H1 (cell line): ENCODE results near the gene SCG5. TPM values are rescaled to one million over a fixed set of nuclear protein-coding genes. Genes with fewer than 3 reads are reported as not detected.
"Not testable (repeated sequence)": the region's sequence is repeated elsewhere in the genome, so short reads cannot be mapped to it uniquely, and the experiment has no call there.

Source experiments
- CTCF ChIA-PET: fragments of 300-600 bp; sonication (Branson Sonifier 250); formaldehyde crosslinking; loops from one replicate; lab custom pipeline; 2021; ENCODE audit not compliant: partially characterized antibody; lab: Charles Lee
- POLR2A ChIA-PET: fragments of 300-600 bp; sonication (Branson Sonifier 250); formaldehyde crosslinking; loops from one replicate; lab custom pipeline; 2021; ENCODE audit warnings: inconsistent platforms; ENCODE audit not compliant: partially characterized antibody; lab: Charles Lee
- DNase-seq, 2 experiments: peaks; one replicate each; pipeline versions ENCODE4 v3.0.0 to v3.0.0-alpha.2; 2010 to 2022; ENCODE audit warnings: low spot score in 2 of 2, low read depth in 1 of 2, mixed read lengths in 1 of 2
- FAIRE-seq: peaks from 2 replicates; lab custom pipeline; 2011; peaks lifted over from hg19 to GRCh38; lab: Jason Lieb, UNC
- H2AFZ ChIP-seq: 2 replicates; pipeline ENCODE4 v1.8.1; 2012; ENCODE audit warnings: low read length, inconsistent platforms
- H2AK5ac ChIP-seq: 2 replicates; pipeline ENCODE4 v1.6.1; 2013; ENCODE audit warnings: low read depth, low read length
- H2BK120ac ChIP-seq: replicated peaks from 2 replicates; pipeline ENCODE3; 2013; ENCODE audit warnings: low read depth, low read length, inconsistent platforms
- H2BK12ac ChIP-seq: 2 replicates; pipeline ENCODE4 v1.6.1; 2013; ENCODE audit warnings: low read depth, low read length
- H2BK15ac ChIP-seq: 2 replicates; pipeline ENCODE4 v1.6.1; 2013; ENCODE audit warnings: low read length
- H2BK20ac ChIP-seq: 2 replicates; pipeline ENCODE4 v1.6.1; 2013; ENCODE audit warnings: low read length
- H2BK5ac ChIP-seq: 2 replicates; pipeline ENCODE4 v1.6.1; 2013; ENCODE audit warnings: low read depth, low read length
- H3K14ac ChIP-seq: 2 replicates; pipeline ENCODE4 v1.6.1; 2013; ENCODE audit warnings: inconsistent platforms; ENCODE audit not compliant: insufficient read length
- H3K18ac ChIP-seq: 2 replicates; pipeline ENCODE4 v1.6.1; 2013; ENCODE audit warnings: low read length; ENCODE audit errors: extremely low read depth
- H3K23ac ChIP-seq: 2 replicates; pipeline ENCODE4 v1.6.1; 2013; ENCODE audit warnings: inconsistent platforms; ENCODE audit not compliant: insufficient read length
- H3K23me2 ChIP-seq: 2 replicates; pipeline ENCODE4 v1.6.1; 2013; ENCODE audit warnings: low read depth, low read length
- H3K27ac ChIP-seq: 2 replicates; pipeline ENCODE4 v1.6.1; 2011; ENCODE audit warnings: low read depth, low read length, inconsistent platforms
- H3K27me3 ChIP-seq, 4 experiments: replicated peaks in 1 of 4; 1 replicate in 1 of 4; 2 replicates in 3 of 4; pipeline versions ENCODE4 v1.6.1 to v1.8.1; 2011 to 2013; ENCODE audit warnings: low read length in 3 of 4, mild to moderate bottlenecking in 3 of 4, inconsistent platforms in 2 of 4, mixed read lengths in 2 of 4, moderate library complexity in 1 of 4; ENCODE audit not compliant: control insufficient read depth in 3 of 4, insufficient read depth in 3 of 4; ENCODE audit errors: extremely low read depth in 1 of 4
- H3K36me3 ChIP-seq, 4 experiments: 2 replicates each; pipeline versions ENCODE4 v1.6.1 to v1.8.1; 2011 to 2013; ENCODE audit warnings: mild to moderate bottlenecking in 4 of 4, low read length in 3 of 4, moderate library complexity in 2 of 4, control low read depth in 1 of 4, inconsistent platforms in 1 of 4; ENCODE audit not compliant: insufficient read depth in 4 of 4, control insufficient read depth in 2 of 4
- H3K4ac ChIP-seq: replicated peaks from 2 replicates; pipeline ENCODE3; 2013; ENCODE audit warnings: low read length, low read depth, mixed read lengths, inconsistent platforms; ENCODE audit not compliant: insufficient read length
- H3K4me1 ChIP-seq, 4 experiments: replicated peaks in 1 of 4; 1 replicate in 1 of 4; 2 replicates in 3 of 4; pipeline versions ENCODE4 v1.6.1 to v1.8.1; 2011 to 2013; ENCODE audit warnings: low read length in 3 of 4, inconsistent platforms in 2 of 4, mixed read lengths in 1 of 4; ENCODE audit not compliant: insufficient read depth in 4 of 4, control insufficient read depth in 3 of 4
- H3K4me2 ChIP-seq, 2 experiments: 2 replicates each; pipeline versions ENCODE4 v1.6.1 to v1.8.1; 2011 to 2013; ENCODE audit warnings: low read depth in 2 of 2, low read length in 2 of 2, control low read depth in 1 of 2, inconsistent platforms in 1 of 2, mild to moderate bottlenecking in 1 of 2; ENCODE audit not compliant: insufficient read depth in 1 of 2
- H3K4me3 ChIP-seq, 4 experiments: fragments of 200-600, 300-600 bp in 1 of 4; sonication (generic), shearing (Covaris generic), sonication (Bioruptor Twin) in 1 of 4; 2 replicates each; pipeline versions ENCODE4 v1.5.1 to v1.8.1; 2011 to 2016; ENCODE audit warnings: low read length in 4 of 4, low read depth in 3 of 4, control low read depth in 2 of 4, inconsistent platforms in 2 of 4, mild to moderate bottlenecking in 2 of 4, mixed read lengths in 1 of 4, moderate library complexity in 1 of 4; ENCODE audit not compliant: insufficient read depth in 2 of 4; ENCODE audit errors: extremely low read depth in 1 of 4
- H3K56ac ChIP-seq: replicated peaks from 2 replicates; pipeline ENCODE3; 2013; ENCODE audit warnings: low read depth, mild to moderate bottlenecking, mixed read lengths, low read length, inconsistent platforms; ENCODE audit not compliant: insufficient read length
- H3K79me1 ChIP-seq: 2 replicates; pipeline ENCODE4 v1.6.1; 2013; ENCODE audit warnings: low read depth, low read length, control low read depth
- H3K79me2 ChIP-seq, 2 experiments: 2 replicates each; pipeline versions ENCODE4 v1.6.1 to v1.8.1; 2012 to 2013; ENCODE audit warnings: low read length in 2 of 2, mild to moderate bottlenecking in 2 of 2, inconsistent platforms in 1 of 2; ENCODE audit not compliant: insufficient read depth in 2 of 2, control insufficient read depth in 1 of 2
- H3K9ac ChIP-seq, 4 experiments: replicated peaks in 1 of 4; 1 replicate in 1 of 4; 2 replicates in 3 of 4; pipeline versions ENCODE4 v1.6.1 to v1.8.1; 2011 to 2013; ENCODE audit warnings: low read depth in 3 of 4, low read length in 3 of 4, control low read depth in 2 of 4, mild to moderate bottlenecking in 2 of 4, moderate library complexity in 2 of 4, inconsistent platforms in 1 of 4; ENCODE audit errors: extremely low read depth in 1 of 4
- H3K9me3 ChIP-seq, 2 experiments: 2 replicates each; pipeline versions ENCODE4 v1.6.1 to v1.8.1; 2012 to 2013; ENCODE audit warnings: mild to moderate bottlenecking in 2 of 2, moderate library complexity in 2 of 2, control low read depth in 1 of 2, inconsistent platforms in 1 of 2, low read depth in 1 of 2, low read length in 1 of 2, mixed read lengths in 1 of 2; ENCODE audit not compliant: insufficient read depth in 2 of 2
- H4K20me1 ChIP-seq, 2 experiments: replicated peaks in 1 of 2; 2 replicates each; pipeline versions ENCODE3 to v1.8.1; 2011 to 2013; ENCODE audit warnings: inconsistent platforms in 2 of 2, low read length in 2 of 2, mild to moderate bottlenecking in 1 of 2; ENCODE audit not compliant: insufficient read depth in 2 of 2, control insufficient read depth in 1 of 2
- H4K5ac ChIP-seq: 2 replicates; pipeline ENCODE4 v1.6.1; 2013; ENCODE audit warnings: low read length, low read depth, mixed read lengths, inconsistent platforms; ENCODE audit not compliant: insufficient read length
- H4K8ac ChIP-seq: 2 replicates; pipeline ENCODE4 v1.8.0; 2013; ENCODE audit warnings: mild to moderate bottlenecking, moderate library complexity, low read length, inconsistent platforms; ENCODE audit not compliant: insufficient read depth; ENCODE audit errors: extremely low read depth
- H4K91ac ChIP-seq: replicated peaks from 2 replicates; pipeline ENCODE3; 2013; ENCODE audit warnings: low read length, mixed read lengths, inconsistent platforms; ENCODE audit not compliant: insufficient read length
- WGBS, 2 experiments: shearing (Covaris generic) in 1 of 2; methylation state at CpG; one replicate each; pipeline versions ENCODE4 v1.1.6 to v1.1.7; 2013 to 2015; ENCODE audit warnings: low lambda C conversion rate in 2 of 2, mixed read lengths in 2 of 2, inconsistent platforms in 1 of 2, low coverage in 1 of 2, missing lambda C conversion rate in 1 of 2; ENCODE audit not compliant: insufficient replicate concordance in 2 of 2, insufficient coverage in 1 of 2, insufficient read length in 1 of 2; ENCODE audit errors: extremely low coverage in 1 of 2, missing lambda C conversion rate in 1 of 2; 5-methylcytosine and 5-hydroxymethylcytosine counted together
- polyA plus RNA-seq, 7 experiments: library from polyadenylated mRNA; depleted of rRNA in 3 of 7; stranded (reverse) in 5 of 7; unstranded in 2 of 7; fragments of >200 nt in 5 of 7; fragments of 200-250 nt in 2 of 7; gene quantifications; 1 replicate in 5 of 7; 2 replicates in 1 of 7; 4 replicates in 1 of 7; pipeline versions ENCODE4 v1.2.1 to v1.2.3, GENCODE V29; 2011 to 2013; ENCODE audit warnings: missing spikeins in 2 of 7, mixed read lengths in 2 of 7
- total RNA-seq: library from RNA; stranded (reverse); fragmentation: NEBNext Ultra II Directional; extraction: Animal tissue kit (Norgen Biotek cat#: 25700); gene quantifications from 2 replicates; pipeline ENCODE4 v1.2.1, GENCODE V29; 2021

SCG5 gene
- total and polyA plus RNA-seq, 2 of the 8 experiments (the other 6 are each of a cell fraction or from before 2014, with no cell fraction given): 18.7 to 19.9 TPM

DNA sequence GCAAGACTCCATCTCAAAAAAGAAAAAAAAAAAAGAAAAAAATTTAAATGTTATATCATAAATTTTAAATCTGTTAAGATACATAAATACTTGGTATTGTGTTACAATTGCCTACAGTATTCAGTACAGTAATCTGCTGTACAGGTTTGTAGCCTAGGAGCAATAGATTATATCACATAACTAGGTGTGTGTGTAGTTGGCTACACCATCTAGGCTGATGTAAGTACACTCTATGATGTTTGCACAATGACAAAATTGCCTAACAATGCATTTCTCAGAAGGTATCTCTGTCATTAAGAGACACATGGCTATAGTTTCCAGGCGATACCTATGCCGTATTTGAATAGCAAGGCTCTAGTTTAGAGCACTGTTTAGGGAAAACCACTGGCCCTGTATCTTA lies 32.0 kb upstream of the SCG5 start:
- POLR2A ChIA-PET, H2BK120ac ChIP-seq: not testable (repeated sequence)

More for the DNA sequence above, 32.0 kb upstream of the SCG5 start:
- H3K79me2 ChIP-seq, H3K27me3 ChIP-seq, H3K4me1 ChIP-seq, H2AK5ac ChIP-seq, H3K56ac ChIP-seq, H3K4me2 ChIP-seq, H3K18ac ChIP-seq, H3K36me3 ChIP-seq, H3K23me2 ChIP-seq, H4K8ac ChIP-seq, H2BK12ac ChIP-seq, H3K14ac ChIP-seq, H2BK15ac ChIP-seq, H3K4me3 ChIP-seq, H2AFZ ChIP-seq, H3K9ac ChIP-seq, H2BK5ac ChIP-seq, H4K5ac ChIP-seq, H4K20me1 ChIP-seq, H3K4ac ChIP-seq, H3K79me1 ChIP-seq, CTCF ChIA-PET, H3K27ac ChIP-seq, FAIRE-seq, H2BK20ac ChIP-seq, DNase-seq, H3K9me3 ChIP-seq, H3K23ac ChIP-seq, H4K91ac ChIP-seq: not testable (repeated sequence)
- 88% methylated on average over 2 of the region's 2 CpGs; no CpG with 5 or more reads in 1 of the 2 experiments for WGBS, 2 experiments
